GM12892 (cell line): Measurements from ENCODE around the gene SUN3.

Source experiments
- POLR2A ChIP-seq: IDR thresholded peaks from 2 replicates; pipeline ENCODE4 v1.6.1; 2011; ENCODE audit warnings: low read depth, low read length, control low read depth
- POLR2AphosphoS5 ChIP-seq: IDR thresholded peaks from 2 replicates; pipeline ENCODE4 v1.6.1; 2011; ENCODE audit warnings: low read depth, low read length, control low read depth
- TAF1 ChIP-seq: IDR thresholded peaks from 2 replicates; pipeline ENCODE4 v1.6.1; 2011; ENCODE audit warnings: low read depth, mild to moderate bottlenecking, control low read depth, low read length, borderline replicate concordance

DNA sequence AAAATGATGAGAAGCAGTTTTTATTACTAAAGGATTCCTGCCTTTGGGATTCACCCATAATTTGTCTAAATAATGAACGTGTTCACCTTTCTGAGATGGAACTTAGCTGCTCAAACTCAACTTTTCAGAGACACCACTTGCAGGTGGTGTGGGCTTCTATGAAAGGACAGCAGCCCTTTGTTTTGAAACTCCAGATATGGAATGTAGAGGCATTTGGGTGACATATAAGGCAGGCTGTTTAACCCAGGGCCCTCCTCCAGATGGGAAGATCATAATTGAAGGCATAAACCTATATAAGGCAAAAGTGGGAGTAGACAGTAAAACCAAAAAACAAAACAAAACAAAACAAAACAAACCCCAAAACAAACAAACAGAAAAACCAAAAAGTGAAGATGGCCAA lies 37.6 kb downstream of the SUN3 start:
- TF ChIP-seq TAF1 (no peak), POLR2A (no peak), POLR2AphosphoS5 (no peak)
